GM21423 (cell line): ENCODE data around the gene CARD10.

ENCODE experiments used
- ATAC-seq: cut with Tn5 transposase; IDR thresholded peaks from one replicate; pipeline ENCODE4 v1.9.1; 2021; ENCODE audit warnings: mild to moderate bottlenecking, moderate library complexity; ENCODE audit not compliant: unreplicated experiment

The CARD10 gene

GRCh38 chr22:37507731-37508130 lies 11.5 kb downstream of the CARD10 start:
- ATAC-seq = no peak

GRCh38 chr22:37505989-37506388 lies 13.2 kb downstream of the CARD10 start:
- no peak for ATAC-seq

GRCh38 chr22:37505565-37505964 lies 13.7 kb downstream of the CARD10 start:
- ATAC-seq = no peak

GRCh38 chr22:37504964-37505363 lies 14.3 kb downstream of the CARD10 start:
- no peak for ATAC-seq

- no peak for ATAC-seq
Measured at GRCh38 chr22:37503850-37504249, 15.4 kb downstream of the CARD10 start.

GRCh38 chr22:37503183-37503683 lies 16.0 kb downstream of the CARD10 start:
- no peak for ATAC-seq

GRCh38 chr22:37502342-37503182 lies 16.7 kb downstream of the CARD10 start:
- ATAC-seq = no peak

GRCh38 chr22:37501610-37502341 lies 17.4 kb downstream of the CARD10 start:
- ATAC-seq = no peak

- ATAC-seq = no peak
Measured at GRCh38 chr22:37500745-37501609, 18.2 kb downstream of the CARD10 start.

GRCh38 chr22:37499789-37500540 lies 19.2 kb downstream of the CARD10 start:
- no peak for ATAC-seq

GRCh38 chr22:37499027-37499707 lies 20.0 kb downstream of the CARD10 start:
- no peak for ATAC-seq

GRCh38 chr22:37498289-37498909 lies 20.8 kb downstream of the CARD10 start:
- no peak for ATAC-seq

- ATAC-seq = no peak
Measured at GRCh38 chr22:37497062-37497599, 22.1 kb downstream of the CARD10 start.

- ATAC-seq = no peak
Measured at GRCh38 chr22:37496651-37497050, 22.6 kb downstream of the CARD10 start.

- no peak for ATAC-seq
Measured at GRCh38 chr22:37493979-37494378, 25.2 kb downstream of the CARD10 start.

- ATAC-seq = no peak
Measured at GRCh38 chr22:37492428-37493344, 26.5 kb downstream of the CARD10 start.

GRCh38 chr22:37491559-37492427 lies 27.4 kb downstream of the CARD10 start:
- no peak for ATAC-seq
